Uterus (tissue), 4 donors: ENCODE measurements around the gene AFG1L. TPM values are rescaled to one million over a fixed set of nuclear protein-coding genes. Genes with fewer than 3 reads are reported as not detected.

Experiments
- DNase-seq, 2 donors: peaks; one replicate each; pipeline ENCODE4 v3.0.0-alpha.2; 2019 to 2020
- H3K27ac ChIP-seq, 2 donors: fragments of 200-600 bp; sonication (generic); 1 replicate in 1 of 2; 2 replicates in 1 of 2; pipeline ENCODE4 v1.5.1; 2016 to 2018
- H3K27me3 ChIP-seq, 2 donors: fragments of 200-600 bp; sonication (generic); one replicate each; pipeline ENCODE4 v1.5.1; 2018 to 2019; ENCODE audit warnings: control low read depth in 1 of 2
- H3K36me3 ChIP-seq, 2 donors: fragments of 200-600 bp; sonication (generic); one replicate each; pipeline ENCODE4 v1.5.1; 2019; ENCODE audit warnings: control low read depth in 1 of 2
- H3K4me1 ChIP-seq, 2 donors: fragments of 200-600 bp; sonication (generic); one replicate each; pipeline ENCODE4 v1.5.1; 2018 to 2019; ENCODE audit warnings: control low read depth in 1 of 2
- H3K4me3 ChIP-seq, 2 donors: fragments of 200-600 bp; sonication (generic); 1 replicate in 1 of 2; 2 replicates in 1 of 2; pipeline ENCODE4 v1.5.1; 2018 to 2019; ENCODE audit warnings: mild to moderate bottlenecking in 1 of 2
- H3K9me3 ChIP-seq, 2 donors: fragments of 200-600 bp; sonication (generic); one replicate each; pipeline ENCODE4 v1.5.1; 2019; ENCODE audit warnings: control low read depth in 1 of 2
- CTCF ChIP-seq, 4 experiments: fragments of 200-600 bp in 2 of 4; fragments of 450-650 bp in 2 of 4; sonication (generic) in 2 of 4; IDR thresholded peaks; one replicate each; pipeline ENCODE4 v1.5.1; 2016 to 2019; ENCODE audit warnings: antibody characterized with exemption in 4 of 4, mild to moderate bottlenecking in 2 of 4, moderate library complexity in 1 of 4
- POLR2A ChIP-seq, 2 donors: fragments of 450-650 bp; IDR thresholded peaks; one replicate each; pipeline ENCODE4 v1.6.1; 2016; ENCODE audit warnings: antibody characterized with exemption in 2 of 2, mild to moderate bottlenecking in 1 of 2, moderate library complexity in 1 of 2
- intact Hi-C: fragments of 100-400 bp; cut with DNase I; formaldehyde crosslinking; loops from one replicate; pipeline ENCODE4 v1.15.1; 2023; ENCODE audit warnings: low total_unique reads
- total RNA-seq, 4 donors: library from RNA; depleted of rRNA in 3 of 4; stranded (reverse); fragments of >200 nt in 3 of 4; gene quantifications; one replicate each; pipeline versions ENCODE4 v1.1.0 to v1.2.4, GENCODE V29; 2014 to 2023
- donor health status: DM: yes; HTN: yes; CAD: no.

The AFG1L gene
- total RNA-seq, 4 donors from 2014 or later: under 0.01 to 9.4 (median 5.2) TPM

DNA sequence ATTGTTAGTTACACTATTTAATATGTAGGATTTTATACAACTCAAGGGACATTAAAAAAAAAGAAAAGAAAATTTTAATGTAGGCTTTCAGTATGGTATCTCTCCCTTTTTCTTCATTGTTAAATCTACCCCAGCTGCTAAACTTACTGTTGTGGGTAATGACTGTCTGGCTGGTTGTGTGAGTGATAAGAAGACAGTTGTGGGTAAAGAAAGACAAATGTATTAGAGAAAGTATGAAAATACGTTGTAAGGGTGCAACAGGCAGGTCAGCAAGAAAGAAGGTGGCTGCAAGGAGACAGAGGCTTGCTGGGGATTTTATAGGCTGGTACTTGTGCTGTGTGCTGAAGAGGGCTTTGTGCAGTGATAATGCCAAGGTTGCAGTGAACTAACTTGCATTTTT lies 174.5 kb downstream of the AFG1L start:
- no peak for DNase-seq
- TF ChIP-seq CTCF (IDR thresholded peaks at IDR 0.05) (no peak), POLR2A (IDR thresholded peaks at IDR 0.05) (no peak)
- no peak overlapping the region for H3K4me3 ChIP-seq
- intact Hi-C loops: no loop called here
- no peaks in the 10 kb centered on the region for H3K9me3 ChIP-seq
- no peaks in the 10 kb centered on the region for H3K27me3 ChIP-seq
- H3K36me3 ChIP-seq: no peaks in the 10 kb centered on the region
- H3K27ac ChIP-seq: no peak overlapping the region
- H3K4me1 ChIP-seq: no peaks in the 10 kb centered on the region

DNA sequence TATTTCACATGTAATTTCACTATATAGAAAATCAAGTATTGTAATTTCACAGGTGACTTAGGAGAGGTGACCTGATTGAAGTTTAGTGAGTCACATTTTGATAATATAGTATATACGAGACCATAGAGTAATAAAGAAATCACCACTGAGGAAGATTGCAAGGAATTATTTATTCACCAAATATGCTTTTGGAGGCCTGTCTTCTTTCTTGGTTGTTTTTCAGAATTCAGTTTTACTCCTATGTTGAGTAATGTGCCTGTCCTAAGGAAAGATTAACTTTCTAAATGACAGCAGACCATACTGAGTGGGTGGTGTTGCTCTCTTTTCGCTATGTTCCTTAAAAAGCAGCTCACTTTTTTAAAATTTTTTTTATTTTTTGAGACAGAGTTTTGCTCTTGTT lies 178.3 kb downstream of the AFG1L start:
- no peak overlapping the region for H3K27ac ChIP-seq
- intact Hi-C loops: no loop called here
- no peaks in the 10 kb centered on the region for H3K4me1 ChIP-seq
- no peaks in the 10 kb centered on the region for H3K27me3 ChIP-seq
- no peaks in the 10 kb centered on the region for H3K9me3 ChIP-seq
- no peak overlapping the region for H3K4me3 ChIP-seq
- no peak for TF ChIP-seq CTCF (IDR thresholded peaks at IDR 0.05)
- TF ChIP-seq POLR2A (IDR thresholded peaks at IDR 0.05): no peak
- DNase-seq: no peak
- no peaks in the 10 kb centered on the region for H3K36me3 ChIP-seq

DNA sequence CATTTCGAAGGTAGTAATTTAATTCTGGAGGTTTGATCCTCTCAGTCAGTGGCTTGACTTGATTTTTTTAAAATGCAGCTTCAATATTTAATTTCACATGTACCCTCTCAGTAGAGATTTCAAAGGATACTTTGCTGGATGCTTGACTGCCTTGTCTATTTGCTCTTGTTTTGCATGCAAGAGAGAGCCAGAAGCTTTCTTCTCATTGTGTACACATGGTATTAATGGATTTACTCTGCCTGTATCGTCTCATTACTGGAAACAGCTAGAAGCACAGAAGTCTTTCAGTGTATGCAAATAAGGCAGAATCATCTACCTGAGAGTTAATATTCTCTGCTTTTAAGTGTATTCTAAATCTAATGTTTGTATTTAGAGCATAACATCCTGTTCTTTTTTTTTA lies 181.5 kb downstream of the AFG1L start:
- no peak overlapping the region for H3K27ac ChIP-seq
- intact Hi-C loops: no loop called here
- DNase-seq: no peak
- TF ChIP-seq CTCF (IDR thresholded peaks at IDR 0.05) (no peak), POLR2A (IDR thresholded peaks at IDR 0.05) (no peak)
- H3K36me3 ChIP-seq: no peaks in the 10 kb centered on the region
- H3K27me3 ChIP-seq: no peaks in the 10 kb centered on the region
- no peaks in the 10 kb centered on the region for H3K4me1 ChIP-seq
- no peaks in the 10 kb centered on the region for H3K9me3 ChIP-seq
- no peak overlapping the region for H3K4me3 ChIP-seq

- no peak for DNase-seq
- intact Hi-C loops: no loop called here
- Histone ChIP-seq H3K9me3 (no peaks in the 10 kb centered on the region), H3K27ac (no peak overlapping the region), H3K4me3 (no peak overlapping the region), H3K36me3 (no peaks in the 10 kb centered on the region), H3K4me1 (no peaks in the 10 kb centered on the region), H3K27me3 (no peaks in the 10 kb centered on the region)
- TF ChIP-seq CTCF (IDR thresholded peaks at IDR 0.05) (no peak), POLR2A (IDR thresholded peaks at IDR 0.05) (no peak)
Observed at GRCh38 chr6:108476847-108477430, 182.1 kb downstream of the AFG1L start.

- no peaks in the 10 kb centered on the region for H3K36me3 ChIP-seq
- intact Hi-C loops: no loop called here
Observed at GRCh38 chr6:108482559-108482958, 187.7 kb downstream of the AFG1L start.

More at GRCh38 chr6:108482559-108482958, 187.7 kb downstream of the AFG1L start:
- no peak for DNase-seq
- H3K27me3 ChIP-seq: no peaks in the 10 kb centered on the region
- TF ChIP-seq CTCF (IDR thresholded peaks at IDR 0.05) (no peak), POLR2A (IDR thresholded peaks at IDR 0.05) (no peak)
- H3K4me1 ChIP-seq: no peaks in the 10 kb centered on the region
- no peaks in the 10 kb centered on the region for H3K9me3 ChIP-seq
- no peak overlapping the region for H3K27ac ChIP-seq
- no peak overlapping the region for H3K4me3 ChIP-seq
